HG03066 (cell line): ENCODE measurements around the gene MAGI1.
"Not testable (repeated sequence)": the region's sequence is repeated elsewhere in the genome, so short reads cannot be mapped to it uniquely, and the experiment has no call there.

Experiments used
- ATAC-seq: cut with Tn5 transposase; IDR thresholded peaks from one replicate; pipeline ENCODE4 v1.9.1; 2021; ENCODE audit warnings: low read depth; ENCODE audit not compliant: unreplicated experiment

The MAGI1 gene

GRCh38 chr3:66041116-66041515 is 2.4 kb upstream of the MAGI1 start:
- ATAC-seq, result no peak

DNA sequence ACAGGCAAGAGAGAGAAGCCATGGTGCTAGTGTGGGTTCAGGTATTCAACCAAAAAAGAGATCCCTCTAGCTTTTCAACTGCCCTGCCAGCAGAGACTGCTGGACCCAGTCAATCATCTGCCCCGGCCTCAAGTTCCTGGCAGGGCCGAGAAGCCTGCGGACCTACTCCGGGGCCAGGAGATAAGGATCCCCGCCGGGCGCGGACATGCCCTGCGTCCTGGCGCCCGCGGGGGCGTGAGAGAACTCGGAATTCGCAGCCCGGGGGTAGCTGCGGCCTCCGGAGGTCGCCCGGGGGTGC is 821 bp upstream of the MAGI1 start:
- no peak for ATAC-seq

GRCh38 chr3:66038384-66038725 is 363 bp downstream of the MAGI1 start:
- peak; percentile 35 for ATAC-seq

DNA sequence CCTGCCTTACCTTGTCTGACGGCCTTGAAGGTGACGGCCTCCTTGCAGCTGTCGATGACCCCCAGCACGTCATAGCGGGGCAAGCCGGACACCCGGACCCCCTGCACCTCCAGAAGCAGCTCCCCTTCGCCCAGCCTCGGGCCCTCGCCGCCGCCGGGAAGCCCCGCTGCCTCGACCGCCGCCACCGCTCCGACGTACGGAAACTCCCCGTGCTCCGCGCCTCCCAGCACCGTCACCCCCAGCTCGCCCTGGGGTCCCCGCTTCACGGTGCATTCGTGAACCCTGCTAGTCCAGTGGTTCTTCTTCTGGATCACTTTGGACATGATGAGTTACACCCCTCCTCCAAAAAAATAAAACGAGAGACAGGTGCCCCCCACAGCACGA is 740 bp downstream of the MAGI1 start:
- no peak for ATAC-seq

DNA sequence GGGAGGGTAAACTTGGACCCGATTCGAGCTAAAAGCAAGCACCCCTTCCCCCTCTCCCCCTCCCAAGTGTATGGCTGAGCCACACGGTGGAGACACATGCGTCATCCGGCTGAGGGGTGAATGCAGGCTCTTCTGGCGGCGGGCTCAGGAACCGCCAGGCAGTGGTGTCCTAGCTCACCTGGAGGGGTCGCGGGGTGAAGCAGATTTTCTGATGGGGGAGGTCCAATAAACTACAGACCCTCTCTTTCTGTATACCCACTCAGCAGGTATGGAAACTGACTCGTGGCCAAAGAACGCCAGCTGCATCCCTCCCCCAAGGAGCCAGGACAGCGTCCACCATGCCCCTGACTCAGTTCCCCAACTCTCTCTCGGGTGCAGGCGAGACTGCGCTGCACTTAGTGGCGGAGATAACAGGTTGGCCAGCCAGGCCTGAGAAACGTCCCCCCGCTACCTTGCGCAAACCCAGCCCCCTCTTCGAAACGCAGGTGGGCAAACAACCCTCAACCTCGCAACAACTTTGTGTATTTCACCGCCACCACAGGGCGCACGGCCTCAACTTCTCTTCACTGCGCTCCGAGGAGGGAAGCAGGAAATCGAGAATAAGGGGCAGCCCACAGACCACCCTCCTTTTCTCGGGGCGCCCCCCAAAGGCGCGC is 1.3 kb downstream of the MAGI1 start:
- no peak for ATAC-seq

DNA sequence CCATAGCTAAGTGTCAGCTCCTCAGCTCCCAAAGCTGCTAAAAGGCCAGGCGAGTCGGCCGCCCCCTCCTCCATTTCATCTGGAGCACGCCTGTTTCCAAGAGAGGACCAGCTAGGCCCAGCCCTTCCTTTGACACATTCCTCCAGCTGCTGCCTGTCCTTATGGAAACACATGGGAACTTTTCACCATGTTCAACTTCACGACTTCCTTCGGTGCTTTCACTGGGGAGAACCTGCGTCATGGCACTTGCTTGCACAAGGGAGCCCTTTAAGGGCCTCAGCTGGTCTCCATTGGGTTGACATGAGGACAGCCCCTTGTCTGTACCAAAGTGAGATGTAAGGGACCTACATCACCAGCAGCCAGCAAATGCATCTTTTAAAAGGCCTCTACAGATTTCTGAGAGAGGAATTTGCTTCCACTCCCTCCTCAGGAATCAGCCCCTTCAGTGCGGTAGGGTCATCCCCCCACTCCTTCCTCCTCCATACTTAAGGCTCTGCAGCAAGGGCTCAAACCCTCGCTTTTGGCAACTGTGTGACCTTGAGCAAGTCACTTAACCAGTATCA is 2.1 kb downstream of the MAGI1 start:
- ATAC-seq, result no peak

DNA sequence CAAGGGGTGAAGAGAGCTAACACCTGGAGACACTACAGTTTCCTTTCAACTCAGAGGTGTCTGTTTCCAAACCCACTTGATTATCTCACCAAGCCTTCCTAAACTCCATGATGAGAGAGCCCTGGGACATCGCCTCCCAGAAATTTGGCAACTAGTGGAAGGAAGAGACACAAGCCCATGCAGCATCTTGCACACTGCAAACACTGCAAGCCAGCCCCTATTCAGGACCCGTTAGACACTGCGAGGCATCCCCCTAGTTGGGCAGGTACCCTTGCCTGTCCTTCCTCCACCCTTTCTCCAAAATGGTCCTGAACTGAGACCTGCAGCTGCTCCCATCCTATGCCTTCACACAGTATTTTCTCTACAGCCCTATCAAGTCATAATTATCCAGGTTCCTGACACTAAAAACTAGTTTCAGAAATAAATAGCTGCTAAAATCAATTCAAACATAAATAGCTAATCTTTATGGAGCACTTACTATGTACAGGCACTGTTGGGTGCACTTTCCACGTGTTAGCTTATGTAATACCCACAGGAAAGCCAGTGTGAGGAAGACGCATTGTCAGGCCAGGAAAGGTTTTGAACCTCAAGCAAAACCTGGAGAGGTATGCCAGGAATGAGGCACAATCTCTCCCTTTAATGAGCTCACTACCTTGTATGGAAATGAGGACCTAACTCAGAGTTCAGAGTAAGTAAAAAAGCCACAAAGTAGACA is 2.8 kb downstream of the MAGI1 start:
- ATAC-seq, result no peak

GRCh38 chr3:66033241-66034138 is 5.2 kb downstream of the MAGI1 start:
- ATAC-seq, result no peak

GRCh38 chr3:66031102-66031698 is 7.5 kb downstream of the MAGI1 start:
- ATAC-seq, result no peak

- ATAC-seq, result no peak
Observed at GRCh38 chr3:66029443-66029842, 9.3 kb downstream of the MAGI1 start.

DNA sequence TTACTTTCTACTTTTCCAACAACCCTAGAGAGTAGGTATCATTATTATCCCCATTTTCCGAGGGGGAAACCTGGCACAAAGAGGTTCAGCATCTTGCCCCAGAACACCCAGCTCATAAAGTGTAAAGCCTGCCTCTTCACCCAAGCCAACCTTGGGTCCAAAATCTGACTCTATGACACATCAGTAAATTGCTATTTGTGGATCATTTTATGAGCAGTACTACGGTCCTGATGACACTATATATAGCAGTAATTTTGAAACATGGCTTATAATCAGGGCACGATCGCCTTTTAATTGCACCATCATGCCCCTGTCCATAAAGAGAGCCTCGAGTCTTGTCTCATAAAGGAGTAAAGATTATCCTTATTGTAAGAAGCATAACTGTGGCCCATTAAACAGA is 9.7 kb downstream of the MAGI1 start:
- ATAC-seq, result no peak

DNA sequence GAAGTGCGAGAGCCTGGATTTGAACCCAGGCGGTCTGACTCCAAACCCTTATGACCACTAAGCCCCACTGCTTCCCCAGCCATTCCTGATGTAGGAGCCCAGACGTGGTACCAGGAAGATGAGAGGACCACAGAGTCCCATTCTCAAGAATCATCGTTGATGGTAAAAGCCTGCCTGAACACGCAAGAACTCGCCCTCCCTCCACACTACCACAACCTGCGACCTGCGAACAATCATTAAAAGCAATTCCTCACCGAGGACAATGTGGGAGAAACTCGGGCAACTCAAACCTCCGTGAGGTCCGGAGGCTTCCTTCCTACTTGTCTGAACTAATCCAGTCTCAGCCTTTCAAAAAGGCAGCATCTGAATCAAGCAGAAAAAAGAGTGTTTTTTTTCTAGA is 10.3 kb downstream of the MAGI1 start:
- ATAC-seq, result no peak

GRCh38 chr3:66027099-66027498 is 11.6 kb downstream of the MAGI1 start:
- not testable (repeated sequence) for ATAC-seq

DNA sequence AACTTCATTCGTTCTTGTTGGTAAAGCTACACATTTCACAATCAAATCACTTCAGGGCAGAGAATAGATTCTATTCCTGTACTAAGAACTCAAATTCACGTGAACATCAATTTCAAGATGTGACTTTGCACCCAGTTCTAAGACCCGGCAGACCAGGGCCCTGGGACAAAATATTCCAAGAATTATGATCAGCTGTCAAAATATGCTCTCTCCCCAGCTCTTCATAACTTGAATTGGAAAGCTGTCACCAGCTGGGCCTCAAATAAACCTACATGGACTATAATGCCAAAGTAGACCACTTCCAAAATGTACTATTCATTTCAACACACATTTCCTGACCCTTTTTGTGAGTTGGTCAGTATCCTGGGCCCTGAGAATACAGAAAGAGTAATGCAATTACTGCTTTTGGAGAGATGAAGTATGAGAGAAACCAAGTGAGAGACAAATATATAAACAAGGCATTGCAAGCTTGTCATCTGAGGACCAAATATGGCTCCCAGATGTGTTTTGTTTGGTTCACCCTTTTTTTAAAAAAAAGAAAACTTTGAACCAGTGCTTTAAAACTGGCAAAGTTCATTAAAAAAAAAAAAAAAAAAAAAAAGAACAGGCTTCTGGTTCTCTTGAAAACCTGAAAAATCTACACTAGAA is 14.9 kb downstream of the MAGI1 start:
- ATAC-seq, result no peak

- ATAC-seq, result no peak
Observed at GRCh38 chr3:66023229-66023628, 15.5 kb downstream of the MAGI1 start.

DNA sequence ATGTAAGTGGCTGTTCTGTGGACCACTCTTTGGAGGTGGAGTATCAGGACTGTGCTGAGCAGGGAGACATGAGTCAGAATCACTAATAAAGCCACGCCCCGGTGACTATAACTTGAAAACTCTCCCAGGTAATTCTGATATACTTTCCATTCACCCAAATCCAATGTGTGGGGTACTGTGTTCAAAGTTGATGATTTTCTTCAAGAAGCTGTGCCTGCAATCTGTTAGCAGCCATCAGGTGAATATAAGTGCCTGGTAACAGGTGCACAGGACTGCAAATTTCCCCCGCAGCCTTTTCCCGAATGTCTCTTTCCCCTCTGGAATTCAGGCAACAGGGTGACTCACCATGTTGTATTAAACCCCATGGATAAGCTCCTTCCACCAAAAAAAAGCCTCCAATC is 17.0 kb downstream of the MAGI1 start:
- ATAC-seq, result no peak

GRCh38 chr3:66019896-66020295 is 18.8 kb downstream of the MAGI1 start:
- no peak for ATAC-seq

- ATAC-seq, result no peak
Observed at GRCh38 chr3:66018057-66019033, 20.4 kb downstream of the MAGI1 start.

DNA sequence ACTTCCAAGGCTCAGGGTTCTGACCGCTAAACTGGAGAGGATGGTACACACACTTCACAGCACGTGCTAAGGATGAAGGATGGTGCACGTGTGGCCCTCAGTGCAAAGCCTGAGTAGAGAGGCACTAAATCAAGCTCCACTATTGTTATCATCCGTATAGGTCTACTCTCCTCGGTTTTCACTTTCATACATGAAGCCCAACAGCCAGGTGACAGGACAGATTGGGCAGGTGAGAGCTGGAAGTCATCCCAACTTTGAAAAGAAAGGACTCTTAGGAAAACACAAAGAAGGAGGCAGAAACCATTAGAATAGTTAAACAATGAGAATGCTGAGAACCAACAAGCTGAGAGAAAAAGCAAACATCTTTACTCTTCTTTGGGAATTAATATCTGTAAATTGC is 21.1 kb downstream of the MAGI1 start:
- no peak for ATAC-seq
